ENCODE results near the gene ARL8B. TPM values are rescaled to one million over a fixed set of nuclear protein-coding genes. Genes with fewer than 3 reads are reported as not detected.

ARL8B gene
- total RNA-seq, 1 experiment from 2014 or later: 51.8 TPM

DNA sequence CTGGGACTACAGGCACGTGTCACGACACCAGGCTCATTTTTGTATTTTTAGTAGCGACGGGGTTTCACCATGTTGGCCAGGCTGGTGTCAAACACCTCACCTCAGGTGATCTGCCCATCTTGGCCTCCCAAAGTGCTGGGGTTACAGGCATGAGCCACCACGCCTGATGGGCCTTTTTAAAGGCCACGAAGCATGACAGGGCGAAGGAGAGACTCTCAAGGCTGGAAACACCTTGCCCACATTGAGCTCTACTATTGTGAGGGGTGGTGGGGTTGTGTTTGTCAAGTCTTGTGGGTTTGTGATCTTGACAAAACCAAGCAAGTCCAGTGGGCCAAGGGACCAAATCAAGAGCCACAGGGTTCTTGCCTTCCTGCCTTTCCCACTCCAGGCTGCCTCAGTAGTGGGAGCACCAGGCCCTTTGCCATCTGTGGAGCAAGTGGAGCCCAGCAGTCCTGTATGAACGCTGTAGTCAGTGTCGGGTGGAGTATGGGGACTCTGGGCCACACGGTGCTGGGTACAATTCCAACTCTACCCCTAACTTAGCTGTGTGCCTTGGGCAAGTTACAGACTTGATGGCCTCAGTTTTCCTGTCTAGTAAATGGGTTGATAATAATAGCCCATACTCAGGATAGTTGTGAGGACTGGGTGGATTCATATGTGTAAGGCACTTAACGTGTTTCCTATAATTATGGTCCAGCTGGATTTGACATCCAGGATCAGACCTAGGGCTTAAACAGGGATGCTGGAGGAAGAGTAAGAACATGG lies 98.8 kb downstream of the ARL8B start:
- no peaks in the 10 kb centered on the region for H3K27me3 ChIP-seq (ENCODE audit: control insufficient read depth, insufficient read depth, low read length)
- H3K36me3 ChIP-seq (ENCODE audit: control insufficient read depth, insufficient read depth, low read length): no peaks in the 10 kb centered on the region; the same call in 1 of the 2 replicates
- H3K4me3 ChIP-seq (ENCODE audit: low read depth in 2 of 2, low read length in 2 of 2): no peak overlapping the region
- H3K9me3 ChIP-seq (ENCODE audit: control insufficient read depth, insufficient read depth, low read depth, low read length): no peaks in the 10 kb centered on the region
- no peak for ATAC-seq
- H3K4me1 ChIP-seq (ENCODE audit: control insufficient read depth, insufficient read depth, low read length): no peaks in the 10 kb centered on the region
- BruUV-seq (replicated peaks): no TSS peak
- CTCF ChIA-PET: no interaction called here
- TF ChIP-seq SIN3A (IDR thresholded peaks at IDR 0.05; ENCODE audit: borderline replicate concordance, insufficient read depth, low read depth, low read length) (no peak), POLR2AphosphoS5 (IDR thresholded peaks at IDR 0.05; ENCODE audit: low read depth, low read length) (no peak), TCF7L2 (IDR thresholded peaks at IDR 0.05; ENCODE audit: low read depth, low read length) (no peak)
- TF ChIP-seq, protein P1, sequence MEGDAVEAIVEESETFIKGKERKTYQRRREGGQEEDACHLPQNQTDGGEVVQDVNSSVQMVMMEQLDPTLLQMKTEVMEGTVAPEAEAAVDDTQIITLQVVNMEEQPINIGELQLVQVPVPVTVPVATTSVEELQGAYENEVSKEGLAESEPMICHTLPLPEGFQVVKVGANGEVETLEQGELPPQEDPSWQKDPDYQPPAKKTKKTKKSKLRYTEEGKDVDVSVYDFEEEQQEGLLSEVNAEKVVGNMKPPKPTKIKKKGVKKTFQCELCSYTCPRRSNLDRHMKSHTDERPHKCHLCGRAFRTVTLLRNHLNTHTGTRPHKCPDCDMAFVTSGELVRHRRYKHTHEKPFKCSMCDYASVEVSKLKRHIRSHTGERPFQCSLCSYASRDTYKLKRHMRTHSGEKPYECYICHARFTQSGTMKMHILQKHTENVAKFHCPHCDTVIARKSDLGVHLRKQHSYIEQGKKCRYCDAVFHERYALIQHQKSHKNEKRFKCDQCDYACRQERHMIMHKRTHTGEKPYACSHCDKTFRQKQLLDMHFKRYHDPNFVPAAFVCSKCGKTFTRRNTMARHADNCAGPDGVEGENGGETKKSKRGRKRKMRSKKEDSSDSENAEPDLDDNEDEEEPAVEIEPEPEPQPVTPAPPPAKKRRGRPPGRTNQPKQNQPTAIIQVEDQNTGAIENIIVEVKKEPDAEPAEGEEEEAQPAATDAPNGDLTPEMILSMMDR (IDR thresholded peaks at IDR 0.05): no peak
- TF ChIP-seq, protein P2, sequence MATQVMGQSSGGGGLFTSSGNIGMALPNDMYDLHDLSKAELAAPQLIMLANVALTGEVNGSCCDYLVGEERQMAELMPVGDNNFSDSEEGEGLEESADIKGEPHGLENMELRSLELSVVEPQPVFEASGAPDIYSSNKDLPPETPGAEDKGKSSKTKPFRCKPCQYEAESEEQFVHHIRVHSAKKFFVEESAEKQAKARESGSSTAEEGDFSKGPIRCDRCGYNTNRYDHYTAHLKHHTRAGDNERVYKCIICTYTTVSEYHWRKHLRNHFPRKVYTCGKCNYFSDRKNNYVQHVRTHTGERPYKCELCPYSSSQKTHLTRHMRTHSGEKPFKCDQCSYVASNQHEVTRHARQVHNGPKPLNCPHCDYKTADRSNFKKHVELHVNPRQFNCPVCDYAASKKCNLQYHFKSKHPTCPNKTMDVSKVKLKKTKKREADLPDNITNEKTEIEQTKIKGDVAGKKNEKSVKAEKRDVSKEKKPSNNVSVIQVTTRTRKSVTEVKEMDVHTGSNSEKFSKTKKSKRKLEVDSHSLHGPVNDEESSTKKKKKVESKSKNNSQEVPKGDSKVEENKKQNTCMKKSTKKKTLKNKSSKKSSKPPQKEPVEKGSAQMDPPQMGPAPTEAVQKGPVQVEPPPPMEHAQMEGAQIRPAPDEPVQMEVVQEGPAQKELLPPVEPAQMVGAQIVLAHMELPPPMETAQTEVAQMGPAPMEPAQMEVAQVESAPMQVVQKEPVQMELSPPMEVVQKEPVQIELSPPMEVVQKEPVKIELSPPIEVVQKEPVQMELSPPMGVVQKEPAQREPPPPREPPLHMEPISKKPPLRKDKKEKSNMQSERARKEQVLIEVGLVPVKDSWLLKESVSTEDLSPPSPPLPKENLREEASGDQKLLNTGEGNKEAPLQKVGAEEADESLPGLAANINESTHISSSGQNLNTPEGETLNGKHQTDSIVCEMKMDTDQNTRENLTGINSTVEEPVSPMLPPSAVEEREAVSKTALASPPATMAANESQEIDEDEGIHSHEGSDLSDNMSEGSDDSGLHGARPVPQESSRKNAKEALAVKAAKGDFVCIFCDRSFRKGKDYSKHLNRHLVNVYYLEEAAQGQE (IDR thresholded peaks at IDR 0.05; ENCODE audit: insufficient read depth in 1 of 2, low read depth in 2 of 2, low read length in 1 of 2): no peak
- no peak for DNase-seq (ENCODE audit: low read depth, low spot score)
- intact Hi-C loops (cut with micrococcal nuclease; ENCODE audit: unreplicated experiment): no loop called here
- H3K27ac ChIP-seq (ENCODE audit: low read length): no peak overlapping the region
- in situ Hi-C loops (cut with HindIII; ENCODE audit: low pct_unique_long_range_greater_than_20kb, low sequenced_read_pairs): no loop called here
- POLR2A ChIA-PET: no interaction called here

DNA sequence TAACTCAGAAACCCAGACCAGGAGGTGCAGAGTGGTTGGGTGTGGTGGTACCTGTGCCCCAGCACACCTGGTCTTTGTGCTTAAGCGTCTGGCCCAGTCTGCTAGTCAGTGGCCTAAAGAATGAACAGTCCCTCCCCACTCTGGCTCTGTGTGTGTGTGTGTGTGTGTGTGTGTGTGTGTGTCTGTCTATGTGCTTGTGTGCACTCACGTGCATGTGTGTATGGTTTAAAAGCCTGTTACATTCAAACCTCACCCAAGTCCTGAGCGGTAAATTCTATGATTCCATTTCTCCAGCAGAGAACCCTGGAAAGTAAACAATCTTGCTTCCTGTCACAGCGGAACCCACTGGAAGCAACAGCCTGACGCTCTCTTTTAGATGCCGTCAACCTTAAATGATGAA lies 99.6 kb downstream of the ARL8B start:
- POLR2A ChIA-PET: no interaction called here

More for the DNA sequence above, 99.6 kb downstream of the ARL8B start:
- H3K9me3 ChIP-seq (ENCODE audit: control insufficient read depth, insufficient read depth, low read depth, low read length): no peaks in the 10 kb centered on the region
- no peak for DNase-seq (ENCODE audit: low read depth, low spot score)
- no peak for TF ChIP-seq POLR2AphosphoS5 (IDR thresholded peaks at IDR 0.05; ENCODE audit: low read depth, low read length)
- TF ChIP-seq SIN3A (IDR thresholded peaks at IDR 0.05; ENCODE audit: borderline replicate concordance, insufficient read depth, low read depth, low read length): no peak
- TF ChIP-seq, protein P1 (IDR thresholded peaks at IDR 0.05): no peak
- TF ChIP-seq, protein P2 (IDR thresholded peaks at IDR 0.05; ENCODE audit: insufficient read depth in 1 of 2, low read depth in 2 of 2, low read length in 1 of 2): no peak
- no peak for TF ChIP-seq TCF7L2 (IDR thresholded peaks at IDR 0.05; ENCODE audit: low read depth, low read length)
- no peak for ATAC-seq
- no peaks in the 10 kb centered on the region; the same call in 1 of the 2 replicates for H3K36me3 ChIP-seq (ENCODE audit: control insufficient read depth, insufficient read depth, low read length)
- BruUV-seq (replicated peaks): no TSS peak
- no peaks in the 10 kb centered on the region for H3K27me3 ChIP-seq (ENCODE audit: control insufficient read depth, insufficient read depth, low read length)
- in situ Hi-C loops (cut with HindIII; ENCODE audit: low pct_unique_long_range_greater_than_20kb, low sequenced_read_pairs) (no loop called here), intact Hi-C loops (cut with micrococcal nuclease; ENCODE audit: unreplicated experiment) (no loop called here)
- no peak overlapping the region for H3K4me3 ChIP-seq (ENCODE audit: low read depth in 2 of 2, low read length in 2 of 2)
- no peak overlapping the region for H3K27ac ChIP-seq (ENCODE audit: low read length)
- CTCF ChIA-PET: no interaction called here
- no peaks in the 10 kb centered on the region for H3K4me1 ChIP-seq (ENCODE audit: control insufficient read depth, insufficient read depth, low read length)
